Fibroblast of skin of left biceps (primary cell): ENCODE measurements around the gene TWIST2.

ENCODE experiments used
- DNase-seq, 2 experiments: peaks; one replicate each; pipeline ENCODE4 v3.0.0-alpha.2; 2013; ENCODE audit warnings: low read depth in 2 of 2

The TWIST2 gene

DNA sequence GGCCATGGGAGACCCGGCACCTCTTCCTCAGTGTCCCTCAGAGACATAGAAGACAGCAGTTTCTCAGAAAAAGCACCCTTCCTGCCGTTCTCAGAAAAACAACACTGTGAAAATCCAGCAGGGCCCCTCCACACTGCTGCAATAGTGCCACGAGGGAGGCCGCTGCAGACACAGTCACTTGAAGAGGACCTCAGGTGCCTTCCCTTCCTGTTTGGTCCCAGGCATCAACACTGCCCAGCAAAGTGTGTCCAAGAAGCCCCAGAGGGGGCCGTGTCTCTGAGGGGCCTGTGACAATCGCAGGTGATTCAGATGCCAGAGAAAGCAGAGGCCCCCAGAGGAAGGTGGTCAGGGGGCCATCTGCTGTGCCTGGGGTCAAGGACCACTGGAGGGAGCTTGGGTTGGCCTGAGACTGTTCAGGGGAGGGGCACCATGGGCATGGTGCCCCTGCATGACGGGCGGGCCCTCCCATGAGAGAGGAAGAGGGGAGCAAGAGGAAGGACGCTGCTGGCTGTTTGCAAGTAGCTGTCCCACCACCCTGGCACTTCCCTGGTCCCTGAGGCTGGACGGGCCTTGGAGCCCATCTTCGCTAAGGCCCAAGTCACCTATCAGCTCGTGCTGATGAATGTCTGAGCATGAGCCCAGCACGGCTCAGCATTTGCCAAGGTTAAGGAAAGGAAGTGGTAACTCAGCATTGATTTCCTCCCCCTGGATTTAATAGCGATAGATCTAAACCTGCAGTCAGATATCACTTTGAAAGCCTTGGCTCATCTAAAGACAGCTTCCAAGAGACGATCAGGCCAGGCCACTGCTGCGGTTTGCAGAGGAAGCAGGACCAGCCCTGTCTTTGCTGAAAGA lies 9.1 kb downstream of the TWIST2 start:
- no peak for DNase-seq

DNA sequence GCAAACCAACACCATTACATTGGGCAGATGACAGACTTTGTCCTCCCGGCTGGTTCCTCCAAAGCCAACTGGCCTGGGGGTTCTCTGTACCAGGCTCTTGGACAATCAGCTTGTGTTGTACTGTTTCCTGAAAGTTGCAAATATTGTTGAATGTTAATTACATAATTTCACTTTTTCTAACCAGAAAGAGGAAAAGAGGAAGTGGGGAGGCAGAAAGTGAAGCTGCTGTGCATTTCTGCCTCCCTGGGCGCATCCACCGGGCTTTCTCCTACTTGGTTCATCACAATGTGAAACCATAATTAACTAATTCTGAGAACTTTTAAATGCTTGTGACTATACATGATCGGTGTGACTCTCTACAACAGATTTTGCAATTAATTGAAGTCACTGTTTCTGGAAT lies 10.1 kb downstream of the TWIST2 start:
- no peak for DNase-seq

DNA sequence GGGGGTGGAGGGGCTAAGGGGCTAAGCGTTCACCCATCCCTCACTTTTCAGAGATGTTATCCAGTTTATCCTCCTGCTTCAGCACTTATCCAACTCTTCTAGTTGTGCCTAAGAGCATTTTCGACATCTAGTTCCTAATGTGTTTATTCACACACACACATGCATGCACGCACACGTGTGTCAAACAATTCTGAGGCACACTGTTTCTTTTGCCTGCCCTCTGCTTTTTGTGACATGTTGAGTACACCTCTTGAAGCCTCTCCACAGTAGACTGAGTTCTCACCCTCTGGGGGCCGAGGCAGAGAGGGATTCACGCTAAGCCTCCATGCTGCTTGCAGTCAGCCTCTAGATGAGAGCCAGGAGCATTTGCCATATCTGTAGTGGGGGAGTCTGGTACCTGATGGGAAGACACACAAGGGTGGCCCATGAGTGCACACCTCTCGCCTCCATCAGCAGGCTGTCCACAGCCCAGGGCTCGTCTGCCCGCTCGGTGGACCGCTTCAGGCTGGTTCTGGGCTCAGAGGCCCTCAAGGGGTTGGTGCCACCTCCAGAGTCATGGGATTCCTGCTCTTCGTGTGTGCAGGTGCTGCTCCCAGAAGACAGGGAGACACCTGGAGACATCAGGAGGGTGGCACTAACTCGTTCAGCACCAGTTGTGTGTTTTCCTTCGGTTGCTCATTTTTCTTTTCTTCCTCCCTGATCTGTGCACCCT lies 11.9 kb downstream of the TWIST2 start:
- no peak for DNase-seq

- DNase-seq = no peak
Observed at GRCh38 chr2:238861013-238861730, 13.3 kb downstream of the TWIST2 start.

- no peak for DNase-seq
Observed at GRCh38 chr2:238861766-238862315, 14.0 kb downstream of the TWIST2 start.

DNA sequence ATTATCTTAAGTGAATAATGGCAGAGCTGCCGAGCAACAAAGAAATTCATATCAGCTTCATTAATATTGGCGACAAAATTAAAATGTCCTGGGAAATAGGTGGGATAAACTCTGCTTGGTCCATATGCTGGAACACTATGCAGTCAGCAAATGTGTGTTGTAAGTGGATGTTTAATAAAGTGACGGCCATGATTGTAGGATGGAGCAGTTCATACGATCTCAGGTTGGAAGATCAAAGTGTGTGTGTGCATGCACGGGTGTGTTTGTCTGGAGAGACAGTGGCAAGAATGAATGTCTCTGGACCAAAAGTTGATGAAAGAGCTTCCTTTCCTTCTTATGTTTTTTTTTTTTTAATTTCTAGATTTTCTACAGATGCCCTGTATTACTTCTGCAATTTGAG lies 14.8 kb downstream of the TWIST2 start:
- no peak for DNase-seq

DNA sequence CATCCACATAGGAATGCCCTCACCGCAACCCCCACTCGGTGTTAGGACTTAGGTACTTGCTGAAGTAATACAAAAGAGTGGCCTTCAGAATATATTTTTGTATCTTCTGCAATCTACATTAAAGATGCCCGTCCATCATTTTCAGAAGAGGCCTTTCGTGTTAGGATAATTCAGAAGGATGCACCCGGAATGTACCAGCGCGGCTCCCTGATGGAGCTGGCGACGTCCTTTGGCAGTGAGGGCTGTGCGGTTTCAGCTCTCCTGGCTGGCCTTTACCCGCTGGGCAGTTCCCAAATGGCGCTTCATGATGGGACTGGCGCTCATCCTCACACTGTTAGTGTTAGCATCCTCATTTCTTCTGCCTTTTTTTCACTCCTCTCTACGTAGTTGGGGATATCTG lies 15.3 kb downstream of the TWIST2 start:
- DNase-seq = no peak

GRCh38 chr2:238863749-238864206 lies 15.9 kb downstream of the TWIST2 start:
- DNase-seq = no peak

- peak; percentile 97 for DNase-seq
Observed at GRCh38 chr2:238864207-238865014, 16.5 kb downstream of the TWIST2 start.

DNA sequence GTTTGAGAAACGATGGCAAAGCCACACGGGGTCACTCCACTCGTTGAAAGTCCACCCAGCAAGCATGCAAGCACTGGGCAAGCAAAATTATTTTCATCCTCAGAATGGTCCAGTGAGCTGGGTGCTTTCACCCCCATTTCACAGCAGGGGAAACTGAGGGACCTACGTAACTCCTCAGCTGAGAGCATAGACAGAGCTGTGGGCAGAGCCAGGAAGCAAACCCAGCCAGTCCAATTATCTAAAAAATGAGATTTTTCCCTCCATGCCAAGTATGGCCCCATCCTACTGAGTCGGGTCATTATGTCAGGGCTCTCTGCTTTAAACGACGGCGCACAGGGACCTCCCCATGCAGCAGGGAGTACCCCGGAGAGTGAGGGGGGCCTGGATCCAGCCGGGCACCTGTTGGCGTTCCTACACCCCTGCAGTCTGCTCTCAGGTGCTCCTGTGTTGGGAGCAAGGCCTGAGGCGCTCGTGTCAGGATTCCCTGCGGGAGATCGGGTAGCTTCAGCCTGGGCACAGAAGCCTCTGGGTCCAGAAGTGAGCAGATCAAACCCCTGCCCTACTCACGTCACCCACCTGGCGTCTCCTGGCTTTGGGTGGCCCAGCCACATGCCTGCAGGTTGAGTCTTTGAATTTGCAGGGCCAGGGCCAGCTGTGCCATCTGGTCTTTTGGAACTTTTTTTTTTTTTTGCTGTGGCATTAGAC lies 17.3 kb downstream of the TWIST2 start:
- DNase-seq = no peak

GRCh38 chr2:238865744-238866355 lies 18.0 kb downstream of the TWIST2 start:
- DNase-seq = no peak

- no peak for DNase-seq
Observed at GRCh38 chr2:238866656-238867277, 18.9 kb downstream of the TWIST2 start.

DNA sequence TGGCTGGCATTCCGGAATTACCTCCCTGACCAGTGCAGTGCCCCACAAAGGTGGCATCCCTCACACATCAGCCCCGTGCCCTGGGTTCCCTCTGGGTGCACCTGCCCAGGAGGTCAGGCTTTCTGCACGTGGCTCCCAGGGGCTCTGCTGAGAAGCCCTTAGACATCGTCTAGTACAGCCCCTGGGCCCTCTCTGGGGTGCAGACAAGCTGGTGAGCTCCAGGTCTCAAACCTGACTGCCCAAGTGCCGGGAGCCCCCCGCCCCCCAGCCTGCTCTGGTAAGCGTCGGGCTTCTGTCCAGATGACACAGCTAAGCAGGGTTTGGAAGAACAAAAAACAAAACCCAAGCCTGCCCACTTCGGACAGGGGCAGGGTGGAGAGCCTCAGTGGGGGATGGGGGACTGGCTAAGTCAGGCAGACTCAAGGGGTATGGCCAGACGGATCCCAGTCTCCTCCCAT lies 20.2 kb downstream of the TWIST2 start:
- DNase-seq = no peak

GRCh38 chr2:238868616-238869292 lies 20.9 kb downstream of the TWIST2 start:
- peak in 1 of 2 experiments; percentile 54 for DNase-seq

GRCh38 chr2:238869293-238870124 lies 21.6 kb downstream of the TWIST2 start:
- peak; percentile 55 to 57 for DNase-seq

DNA sequence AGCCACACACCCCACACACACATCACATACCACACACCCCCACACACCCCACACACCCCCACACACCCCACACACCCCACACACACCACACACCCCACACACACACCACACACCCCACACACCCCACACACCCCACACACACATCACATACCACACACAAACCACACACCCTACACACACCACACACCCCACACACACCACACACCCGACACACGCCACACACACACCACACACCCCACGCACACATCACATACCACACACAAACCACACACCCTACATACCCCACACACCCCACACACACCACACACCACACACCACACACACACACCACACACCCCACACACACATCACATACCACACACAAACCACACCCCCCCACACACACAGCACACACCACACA lies 22.4 kb downstream of the TWIST2 start:
- DNase-seq = no peak

- DNase-seq = no peak
Observed at GRCh38 chr2:238872026-238872425, 24.1 kb downstream of the TWIST2 start.
